DOHH2 (cell line): ENCODE measurements around the gene KANK4.

Experiments
- H3F3A ChIP-seq: fragments of 200-600 bp; sonication (generic), shearing (Covaris generic); 2 replicates; pipeline ENCODE4 v1.6.0; 2016; ENCODE audit warnings: antibody characterized with exemption, mild to moderate bottlenecking; ENCODE audit not compliant: control insufficient read depth, insufficient read depth
- H3K27ac ChIP-seq: fragments of 200-600 bp; sonication (generic); 2 replicates; pipeline ENCODE4 v1.5.1; 2014; ENCODE audit warnings: low read depth, mild to moderate bottlenecking, low read length, moderate library complexity
- H3K27me3 ChIP-seq: fragments of 200-600 bp; sonication (generic); 2 replicates; pipeline ENCODE4 v1.6.1; 2014; ENCODE audit warnings: mild to moderate bottlenecking, low read length, mixed read lengths; ENCODE audit not compliant: control insufficient read depth
- H3K36me3 ChIP-seq: fragments of 200-600 bp; sonication (generic); 2 replicates; pipeline ENCODE4 v1.6.1; 2014; ENCODE audit warnings: mild to moderate bottlenecking, low read length, moderate library complexity, mixed read lengths; ENCODE audit not compliant: control insufficient read depth
- H3K4me1 ChIP-seq: fragments of 200-600 bp; sonication (generic); 2 replicates; pipeline ENCODE4 v1.6.1; 2014; ENCODE audit warnings: mild to moderate bottlenecking, low read length, mixed read lengths; ENCODE audit not compliant: control insufficient read depth
- H3K4me2 ChIP-seq: fragments of 200-600 bp; sonication (generic); 2 replicates; pipeline ENCODE4 v1.6.0; 2014; ENCODE audit warnings: mild to moderate bottlenecking, low read length, moderate library complexity
- H3K4me3 ChIP-seq: fragments of 200-600 bp; sonication (generic); 2 replicates; pipeline ENCODE4 v1.5.1; 2014; ENCODE audit warnings: mild to moderate bottlenecking, low read length, mixed read lengths
- H3K79me2 ChIP-seq: fragments of 200-600 bp; sonication (generic); 2 replicates; pipeline ENCODE4 v1.6.1; 2014; ENCODE audit warnings: mild to moderate bottlenecking, low read length, mixed read lengths; ENCODE audit not compliant: control insufficient read depth
- H3K9me2 ChIP-seq: fragments of 200-600 bp; sonication (generic); replicated peaks from 2 replicates; pipeline ENCODE4 v1.6.1; 2014; ENCODE audit warnings: mild to moderate bottlenecking, low read length, mixed read lengths; ENCODE audit not compliant: control insufficient read depth
- H3K9me3 ChIP-seq: fragments of 200-600 bp; sonication (generic); 2 replicates; pipeline ENCODE4 v1.6.1; 2014; ENCODE audit warnings: antibody characterized with exemption, low read length, mixed read lengths; ENCODE audit not compliant: control insufficient read depth, insufficient read depth
- H4K20me1 ChIP-seq: fragments of 200-600 bp; sonication (generic); 2 replicates; pipeline ENCODE4 v1.6.0; 2014; ENCODE audit warnings: low read depth, mild to moderate bottlenecking, antibody characterized with exemption, low read length, moderate library complexity; ENCODE audit not compliant: control insufficient read depth, insufficient read depth
- CTCF ChIP-seq: fragments of 200-600 bp; sonication (generic); IDR thresholded peaks from one replicate; pipeline ENCODE4 v1.5.1; 2014; ENCODE audit warnings: antibody characterized with exemption, mild to moderate bottlenecking, low read depth, low read length; ENCODE audit not compliant: poor library complexity, severe bottlenecking
- EZH2phosphoT487 ChIP-seq: fragments of 200-600 bp; sonication (generic); IDR thresholded peaks from 2 replicates; pipeline ENCODE4 v1.6.1; 2017; ENCODE audit warnings: borderline replicate concordance, mild to moderate bottlenecking, antibody characterized with exemption, low read length, moderate library complexity, mixed read lengths

The KANK4 gene

GRCh38 chr1:62274496-62275485, 44.4 kb downstream of the KANK4 start:
- Histone ChIP-seq H3K4me1 (peaks cover 14% of the 10 kb centered on the region), H3K79me2 (no peaks in the 10 kb centered on the region), H4K20me1 (no peaks in the 10 kb centered on the region), H3F3A (no peaks in the 10 kb centered on the region), H3K27ac (no peak overlapping the region), H3K4me3 (no peak overlapping the region), H3K4me2 (no peak overlapping the region), H3K9me2 (no peaks in the 10 kb centered on the region), H3K9me3 (no peaks in the 10 kb centered on the region), H3K27me3 (no peaks in the 10 kb centered on the region), H3K36me3 (no peaks in the 10 kb centered on the region)
- TF ChIP-seq EZH2phosphoT487 (no peak), CTCF (no peak)

- TF ChIP-seq EZH2phosphoT487 (no peak), CTCF (no peak)
- H3K36me3 ChIP-seq, result no peaks in the 10 kb centered on the region
- H3K27ac ChIP-seq, result no peak overlapping the region
- no peaks in the 10 kb centered on the region for H3K79me2 ChIP-seq
- peaks cover 14% of the 10 kb centered on the region for H3K4me1 ChIP-seq
- H3K4me2 ChIP-seq, result no peak overlapping the region
- H3F3A ChIP-seq, result no peaks in the 10 kb centered on the region
- no peaks in the 10 kb centered on the region for H3K27me3 ChIP-seq
- H3K9me2 ChIP-seq, result no peaks in the 10 kb centered on the region
- no peaks in the 10 kb centered on the region for H4K20me1 ChIP-seq
- H3K4me3 ChIP-seq, result no peak overlapping the region
- no peaks in the 10 kb centered on the region for H3K9me3 ChIP-seq
Observed at GRCh38 chr1:62273953-62274352, 45.3 kb downstream of the KANK4 start.

GRCh38 chr1:62271948-62272728, 47.1 kb downstream of the KANK4 start:
- TF ChIP-seq CTCF (peak; percentile 26), EZH2phosphoT487 (no peak)
- Histone ChIP-seq H3K4me3 (peak overlapping the region; percentile 38), H3K27ac (peak overlapping the region; percentile 19; the same call in 1 of the 2 replicates), H3K79me2 (no peaks in the 10 kb centered on the region), H3K4me2 (peak overlapping the region; percentile 36), H3K27me3 (no peaks in the 10 kb centered on the region), H3F3A (no peaks in the 10 kb centered on the region), H3K9me3 (no peaks in the 10 kb centered on the region), H3K9me2 (no peaks in the 10 kb centered on the region), H3K4me1 (peaks cover 14% of the 10 kb centered on the region), H4K20me1 (no peaks in the 10 kb centered on the region), H3K36me3 (no peaks in the 10 kb centered on the region)
